ENCODE measurements around the gene NSD2. TPM values are rescaled to one million over a fixed set of nuclear protein-coding genes. Genes with fewer than 3 reads are reported as not detected.
A peak's percentile ranks its signal among the peaks of the same experiment; 100 is the strongest.
"Not testable (repeated sequence)": the region's sequence is repeated elsewhere in the genome, so short reads cannot be mapped to it uniquely, and the experiment has no call there.

Gene NSD2
- total and polyA plus RNA-seq, 3 donors from 2014 or later: 108 to 144 (median 124) TPM

DNA sequence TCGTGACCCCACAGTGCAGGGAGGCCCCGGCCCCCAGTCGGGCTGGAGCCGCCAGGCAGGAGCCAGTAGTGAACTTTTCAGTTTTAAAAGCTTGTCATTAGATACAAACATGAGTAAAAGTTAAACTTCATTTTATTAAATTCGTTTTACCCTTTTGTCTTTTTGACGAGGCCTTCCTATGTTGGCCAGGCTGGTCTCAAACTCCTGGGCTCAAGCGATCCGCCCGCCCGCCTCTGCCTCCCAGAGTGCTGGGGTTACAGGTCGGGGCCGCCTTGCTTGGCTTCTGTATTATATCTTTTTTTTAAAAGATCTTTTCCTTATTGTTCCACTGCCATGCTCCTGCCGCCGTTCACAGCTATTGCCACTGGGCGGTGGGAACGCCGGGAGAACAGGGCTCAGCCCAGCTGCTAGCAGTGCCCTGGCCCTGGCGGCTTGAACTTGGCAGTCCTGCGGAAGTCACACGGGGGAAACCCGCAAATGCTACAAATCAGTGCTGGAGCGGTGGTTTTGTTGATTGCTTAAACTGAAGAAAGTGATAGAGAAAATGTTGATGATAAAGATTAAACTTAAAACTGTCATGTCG lies 138.5 kb downstream of the NSD2 start:
- H3K27me3 ChIP-seq: no peaks in the 10 kb centered on the region
- peak; percentile 64 for DNase-seq
- no peaks in the 10 kb centered on the region for H3K9me3 ChIP-seq
- intact Hi-C loops (cut with DNase I; ENCODE audit: low total_unique reads): no loop called here
- H3K27ac ChIP-seq: peak overlapping the region; percentile 98 to 99
- peaks cover 16% of the 10 kb centered on the region for H3K4me1 ChIP-seq
- peak overlapping the region; percentile 83 to 97 for H3K4me3 ChIP-seq
- TF ChIP-seq POLR2A (IDR thresholded peaks at IDR 0.05): no peak
- TF ChIP-seq, protein P1, sequence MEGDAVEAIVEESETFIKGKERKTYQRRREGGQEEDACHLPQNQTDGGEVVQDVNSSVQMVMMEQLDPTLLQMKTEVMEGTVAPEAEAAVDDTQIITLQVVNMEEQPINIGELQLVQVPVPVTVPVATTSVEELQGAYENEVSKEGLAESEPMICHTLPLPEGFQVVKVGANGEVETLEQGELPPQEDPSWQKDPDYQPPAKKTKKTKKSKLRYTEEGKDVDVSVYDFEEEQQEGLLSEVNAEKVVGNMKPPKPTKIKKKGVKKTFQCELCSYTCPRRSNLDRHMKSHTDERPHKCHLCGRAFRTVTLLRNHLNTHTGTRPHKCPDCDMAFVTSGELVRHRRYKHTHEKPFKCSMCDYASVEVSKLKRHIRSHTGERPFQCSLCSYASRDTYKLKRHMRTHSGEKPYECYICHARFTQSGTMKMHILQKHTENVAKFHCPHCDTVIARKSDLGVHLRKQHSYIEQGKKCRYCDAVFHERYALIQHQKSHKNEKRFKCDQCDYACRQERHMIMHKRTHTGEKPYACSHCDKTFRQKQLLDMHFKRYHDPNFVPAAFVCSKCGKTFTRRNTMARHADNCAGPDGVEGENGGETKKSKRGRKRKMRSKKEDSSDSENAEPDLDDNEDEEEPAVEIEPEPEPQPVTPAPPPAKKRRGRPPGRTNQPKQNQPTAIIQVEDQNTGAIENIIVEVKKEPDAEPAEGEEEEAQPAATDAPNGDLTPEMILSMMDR (IDR thresholded peaks at IDR 0.05): peak in 1 of 3 experiments; percentile 25
- no peaks in the 10 kb centered on the region for H3K36me3 ChIP-seq (ENCODE audit: low read depth, missing control alignments)
- WGBS, 2 donors: 3 to 6% methylated on average over 23 of the region's 23 CpGs

DNA sequence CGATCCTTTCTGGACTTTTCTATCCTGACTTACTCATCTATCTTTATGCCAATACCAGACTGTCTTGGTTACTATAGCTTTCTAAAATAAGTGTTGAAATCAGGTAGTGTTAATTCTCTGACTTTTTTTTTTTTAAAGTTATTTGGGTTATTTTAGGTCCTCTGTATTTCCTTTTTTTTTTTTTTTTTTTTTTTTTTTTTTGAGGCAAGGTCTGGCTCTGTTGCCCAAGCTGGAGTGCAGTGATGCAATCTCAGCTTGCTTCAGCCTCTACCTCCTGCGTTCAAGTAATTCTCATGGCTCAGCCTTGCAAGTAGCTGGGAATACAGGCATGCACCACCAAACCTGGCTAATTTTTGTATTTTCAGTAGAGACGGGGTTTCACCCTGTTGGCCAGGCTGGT lies 140.4 kb downstream of the NSD2 start:
- TF ChIP-seq, protein P1 (IDR thresholded peaks at IDR 0.05): no peak
- no peak for TF ChIP-seq POLR2A (IDR thresholded peaks at IDR 0.05)
- H3K9me3 ChIP-seq: no peaks in the 10 kb centered on the region
- WGBS, 2 donors: 63 to 85% methylated on average over 3 of the region's 3 CpGs
- no peak overlapping the region for H3K27ac ChIP-seq
- H3K27me3 ChIP-seq: no peaks in the 10 kb centered on the region
- no peaks in the 10 kb centered on the region for H3K36me3 ChIP-seq (ENCODE audit: low read depth, missing control alignments)
- H3K4me3 ChIP-seq: no peak overlapping the region
- peaks cover 16% of the 10 kb centered on the region for H3K4me1 ChIP-seq
- intact Hi-C loops (cut with DNase I; ENCODE audit: low total_unique reads): no loop called here
- DNase-seq: no peak

GRCh38 chr4:2015008-2015407 lies 143.8 kb downstream of the NSD2 start:
- DNase-seq: no peak
- TF ChIP-seq POLR2A (IDR thresholded peaks at IDR 0.05): no peak
- TF ChIP-seq, protein P1 (IDR thresholded peaks at IDR 0.05): no peak
- Histone ChIP-seq H3K4me1 (peaks cover 3% of the 10 kb centered on the region), H3K4me3 (no peak overlapping the region), H3K36me3 (ENCODE audit: low read depth, missing control alignments) (no peaks in the 10 kb centered on the region), H3K27ac (no peak overlapping the region), H3K9me3 (no peaks in the 10 kb centered on the region), H3K27me3 (no peaks in the 10 kb centered on the region)
- 67 to 84% methylated on average over 4 of the region's 4 CpGs for WGBS, 2 donors
- intact Hi-C loops (cut with DNase I; ENCODE audit: low total_unique reads): no loop called here

GRCh38 chr4:2021358-2022018 lies 150.3 kb downstream of the NSD2 start:
- H3K36me3 ChIP-seq (ENCODE audit: low read depth, missing control alignments); H3K4me3 ChIP-seq; H3K27me3 ChIP-seq; intact Hi-C loops (cut with DNase I; ENCODE audit: low total_unique reads); H3K9me3 ChIP-seq; H3K4me1 ChIP-seq: not testable (repeated sequence)
- 33 to 41% methylated on average over 15 of the region's 15 CpGs for WGBS, 2 donors
- H3K27ac ChIP-seq: peak overlapping the region; percentile 48 to 60
- DNase-seq: peak; percentile 91

DNA sequence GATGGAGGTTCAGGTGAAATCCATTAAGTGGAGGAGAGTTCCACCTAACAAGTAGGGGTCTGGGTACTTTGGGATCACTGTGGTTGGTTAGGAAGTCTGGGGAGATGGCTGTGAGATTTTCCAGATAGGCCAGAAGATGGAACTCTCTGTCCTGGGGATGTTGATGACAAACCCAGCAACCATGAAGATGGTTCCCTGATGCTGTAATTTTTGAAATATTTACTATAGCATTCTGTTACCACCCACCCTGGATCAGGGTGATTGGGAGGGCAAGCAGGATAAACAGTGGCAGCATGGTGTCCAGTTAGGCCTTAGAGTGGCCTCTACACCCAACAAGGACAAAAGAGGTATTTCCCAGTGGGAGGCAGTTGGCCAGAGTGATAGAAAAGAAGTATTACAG lies 153.5 kb downstream of the NSD2 start:
- intact Hi-C loops (cut with DNase I; ENCODE audit: low total_unique reads): no loop called here
- peaks cover 10% of the 10 kb centered on the region for H3K4me1 ChIP-seq
- no peak overlapping the region for H3K4me3 ChIP-seq
- TF ChIP-seq, protein P1 (IDR thresholded peaks at IDR 0.05): no peak
- TF ChIP-seq POLR2A (IDR thresholded peaks at IDR 0.05): no peak
- no peak for DNase-seq
- H3K27ac ChIP-seq: peak overlapping the region in 1 of 2 donors; percentile 68
- H3K27me3 ChIP-seq: no peaks in the 10 kb centered on the region
- no peaks in the 10 kb centered on the region for H3K9me3 ChIP-seq
- no peaks in the 10 kb centered on the region for H3K36me3 ChIP-seq (ENCODE audit: low read depth, missing control alignments)

Measured in testis (tissue), 3 donors.